ENCODE measurements around the gene GH2.

DNA sequence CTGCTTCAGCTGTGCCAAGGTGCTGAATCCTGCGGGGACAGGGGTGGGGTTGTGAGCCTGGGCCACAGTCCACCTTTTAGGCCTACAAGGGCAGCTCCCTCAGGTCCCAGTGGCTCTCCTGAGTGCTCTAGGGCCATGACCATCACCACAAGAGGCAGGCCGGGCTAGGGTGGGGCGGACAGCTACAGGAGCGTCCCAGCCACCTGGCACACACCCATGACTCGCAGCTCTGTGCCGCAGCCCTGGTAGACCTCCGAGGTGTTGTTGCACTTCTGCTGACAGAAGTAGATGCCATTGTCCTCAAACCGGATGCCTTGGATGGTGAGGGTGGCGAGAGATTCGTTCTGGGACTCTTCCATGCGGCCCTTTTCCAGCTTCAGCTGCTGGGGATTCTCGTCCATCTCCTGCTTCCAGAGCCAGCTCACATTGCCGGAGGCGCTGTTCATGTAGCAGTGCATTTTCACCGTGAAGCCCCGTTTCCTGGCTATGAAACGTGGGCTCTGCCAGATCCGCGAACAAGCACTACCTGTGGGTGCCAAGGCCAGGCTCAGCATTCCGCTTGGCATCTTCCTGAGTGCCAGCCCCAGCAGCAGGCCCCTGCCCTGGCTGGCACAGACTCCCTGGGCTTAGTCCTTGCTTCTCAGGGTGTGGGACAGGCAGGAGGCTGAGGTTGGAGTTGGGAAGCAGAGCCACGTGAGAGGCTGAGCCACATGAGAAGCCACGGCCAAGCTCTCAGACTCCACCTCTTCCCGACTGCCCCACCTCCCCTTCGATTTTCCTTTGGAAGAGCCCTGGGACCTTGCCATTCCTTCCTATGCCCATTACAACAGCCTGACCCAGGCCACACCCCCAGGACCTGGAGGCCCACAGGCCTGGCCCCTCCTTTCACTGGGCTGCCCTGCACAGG, 48.4 kb upstream of the GH2 start:
- TF ChIP-seq CEBPB (IDR thresholded peaks at IDR 0.05) (no peak), YY1 (IDR thresholded peaks at IDR 0.05; ENCODE audit: low read depth) (no peak), CREB1 (IDR thresholded peaks at IDR 0.05; ENCODE audit: low read depth) (no peak), RAD21 (IDR thresholded peaks at IDR 0.05; ENCODE audit: low read depth) (no peak), TAF1 (IDR thresholded peaks at IDR 0.05; ENCODE audit: low read depth) (no peak), FOXM1 (IDR thresholded peaks at IDR 0.05; ENCODE audit: borderline replicate concordance, low read depth) (no peak), EGR1 (IDR thresholded peaks at IDR 0.05) (no peak), EP300 (IDR thresholded peaks at IDR 0.05; ENCODE audit: borderline replicate concordance) (no peak)
- TF ChIP-seq, protein P1, sequence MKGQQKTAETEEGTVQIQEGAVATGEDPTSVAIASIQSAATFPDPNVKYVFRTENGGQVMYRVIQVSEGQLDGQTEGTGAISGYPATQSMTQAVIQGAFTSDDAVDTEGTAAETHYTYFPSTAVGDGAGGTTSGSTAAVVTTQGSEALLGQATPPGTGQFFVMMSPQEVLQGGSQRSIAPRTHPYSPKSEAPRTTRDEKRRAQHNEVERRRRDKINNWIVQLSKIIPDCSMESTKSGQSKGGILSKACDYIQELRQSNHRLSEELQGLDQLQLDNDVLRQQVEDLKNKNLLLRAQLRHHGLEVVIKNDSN (IDR thresholded peaks at IDR 0.05): no peak
- TF ChIP-seq, protein P2, sequence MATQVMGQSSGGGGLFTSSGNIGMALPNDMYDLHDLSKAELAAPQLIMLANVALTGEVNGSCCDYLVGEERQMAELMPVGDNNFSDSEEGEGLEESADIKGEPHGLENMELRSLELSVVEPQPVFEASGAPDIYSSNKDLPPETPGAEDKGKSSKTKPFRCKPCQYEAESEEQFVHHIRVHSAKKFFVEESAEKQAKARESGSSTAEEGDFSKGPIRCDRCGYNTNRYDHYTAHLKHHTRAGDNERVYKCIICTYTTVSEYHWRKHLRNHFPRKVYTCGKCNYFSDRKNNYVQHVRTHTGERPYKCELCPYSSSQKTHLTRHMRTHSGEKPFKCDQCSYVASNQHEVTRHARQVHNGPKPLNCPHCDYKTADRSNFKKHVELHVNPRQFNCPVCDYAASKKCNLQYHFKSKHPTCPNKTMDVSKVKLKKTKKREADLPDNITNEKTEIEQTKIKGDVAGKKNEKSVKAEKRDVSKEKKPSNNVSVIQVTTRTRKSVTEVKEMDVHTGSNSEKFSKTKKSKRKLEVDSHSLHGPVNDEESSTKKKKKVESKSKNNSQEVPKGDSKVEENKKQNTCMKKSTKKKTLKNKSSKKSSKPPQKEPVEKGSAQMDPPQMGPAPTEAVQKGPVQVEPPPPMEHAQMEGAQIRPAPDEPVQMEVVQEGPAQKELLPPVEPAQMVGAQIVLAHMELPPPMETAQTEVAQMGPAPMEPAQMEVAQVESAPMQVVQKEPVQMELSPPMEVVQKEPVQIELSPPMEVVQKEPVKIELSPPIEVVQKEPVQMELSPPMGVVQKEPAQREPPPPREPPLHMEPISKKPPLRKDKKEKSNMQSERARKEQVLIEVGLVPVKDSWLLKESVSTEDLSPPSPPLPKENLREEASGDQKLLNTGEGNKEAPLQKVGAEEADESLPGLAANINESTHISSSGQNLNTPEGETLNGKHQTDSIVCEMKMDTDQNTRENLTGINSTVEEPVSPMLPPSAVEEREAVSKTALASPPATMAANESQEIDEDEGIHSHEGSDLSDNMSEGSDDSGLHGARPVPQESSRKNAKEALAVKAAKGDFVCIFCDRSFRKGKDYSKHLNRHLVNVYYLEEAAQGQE (IDR thresholded peaks at IDR 0.05; ENCODE audit: low read depth): no peak
- TF ChIP-seq, protein P3, sequence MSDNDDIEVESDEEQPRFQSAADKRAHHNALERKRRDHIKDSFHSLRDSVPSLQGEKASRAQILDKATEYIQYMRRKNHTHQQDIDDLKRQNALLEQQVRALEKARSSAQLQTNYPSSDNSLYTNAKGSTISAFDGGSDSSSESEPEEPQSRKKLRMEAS (IDR thresholded peaks at IDR 0.05): no peak

Measured in Ishikawa (cell line).